Esophagus squamous epithelium (tissue), 4 donors: Measurements from ENCODE around the gene SUOX.

ENCODE experiments used
- POLR2A ChIP-seq, 4 donors: fragments of 450-650 bp; IDR thresholded peaks; one replicate each; pipeline ENCODE4 v1.6.1; 2017; ENCODE audit warnings: antibody characterized with exemption in 4 of 4, mild to moderate bottlenecking in 4 of 4, moderate library complexity in 3 of 4
- TF ChIP-seq, protein P1 (sequence below), 6 experiments: fragments of 450-650 bp in 4 of 6; fragments of 200-600 bp in 2 of 6; sonication (generic) in 2 of 6; IDR thresholded peaks; one replicate each; pipeline ENCODE4 v1.5.1; 2016 to 2019; ENCODE audit warnings: antibody characterized with exemption in 6 of 6, mild to moderate bottlenecking in 4 of 6, moderate library complexity in 4 of 6

DNA sequence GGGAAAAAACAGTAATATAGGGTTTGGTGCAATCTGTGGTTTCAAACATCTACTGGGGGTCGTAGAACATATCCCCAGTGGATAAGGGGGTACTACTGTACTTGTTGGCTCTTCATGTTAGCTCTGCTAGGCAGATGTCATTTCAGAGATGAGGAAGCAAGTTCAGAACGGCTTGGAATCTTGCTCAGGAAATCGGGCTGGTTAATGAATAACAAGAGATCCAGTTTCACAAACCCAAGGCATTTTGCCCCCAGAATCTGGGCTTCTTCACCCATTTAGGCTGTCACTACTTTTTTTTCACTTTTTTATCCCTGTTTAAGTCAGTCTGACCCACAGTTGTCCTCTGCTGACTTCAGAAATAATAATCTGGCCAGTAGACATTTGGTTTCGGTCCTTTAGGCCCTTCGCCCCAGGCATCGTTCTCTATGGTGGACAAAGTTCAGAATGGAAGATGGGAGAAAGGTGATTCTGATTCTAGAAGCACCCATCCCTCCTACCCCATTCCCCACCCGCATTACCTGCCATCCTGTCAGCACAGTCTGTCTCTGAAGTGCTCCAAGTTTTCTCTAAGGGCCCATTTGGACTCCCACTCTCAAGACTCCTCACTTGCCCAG lies 4.5 kb downstream of the SUOX start:
- TF ChIP-seq, protein P1, sequence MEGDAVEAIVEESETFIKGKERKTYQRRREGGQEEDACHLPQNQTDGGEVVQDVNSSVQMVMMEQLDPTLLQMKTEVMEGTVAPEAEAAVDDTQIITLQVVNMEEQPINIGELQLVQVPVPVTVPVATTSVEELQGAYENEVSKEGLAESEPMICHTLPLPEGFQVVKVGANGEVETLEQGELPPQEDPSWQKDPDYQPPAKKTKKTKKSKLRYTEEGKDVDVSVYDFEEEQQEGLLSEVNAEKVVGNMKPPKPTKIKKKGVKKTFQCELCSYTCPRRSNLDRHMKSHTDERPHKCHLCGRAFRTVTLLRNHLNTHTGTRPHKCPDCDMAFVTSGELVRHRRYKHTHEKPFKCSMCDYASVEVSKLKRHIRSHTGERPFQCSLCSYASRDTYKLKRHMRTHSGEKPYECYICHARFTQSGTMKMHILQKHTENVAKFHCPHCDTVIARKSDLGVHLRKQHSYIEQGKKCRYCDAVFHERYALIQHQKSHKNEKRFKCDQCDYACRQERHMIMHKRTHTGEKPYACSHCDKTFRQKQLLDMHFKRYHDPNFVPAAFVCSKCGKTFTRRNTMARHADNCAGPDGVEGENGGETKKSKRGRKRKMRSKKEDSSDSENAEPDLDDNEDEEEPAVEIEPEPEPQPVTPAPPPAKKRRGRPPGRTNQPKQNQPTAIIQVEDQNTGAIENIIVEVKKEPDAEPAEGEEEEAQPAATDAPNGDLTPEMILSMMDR (IDR thresholded peaks at IDR 0.05) = no peak
- TF ChIP-seq POLR2A (IDR thresholded peaks at IDR 0.05) = no peak
